GM23338 (cell line): ENCODE measurements around the gene ADAMTS8.

Source experiments
- EZH2 ChIP-seq: fragments of 200-600 bp; sonication (generic); IDR thresholded peaks from one replicate; pipeline ENCODE4 v1.8.0; 2017; ENCODE audit warnings: antibody characterized with exemption, mild to moderate bottlenecking, low read depth; ENCODE audit not compliant: unreplicated experiment
- POLR2AphosphoS5 ChIP-seq: IDR thresholded peaks from 2 replicates; pipeline ENCODE4 v1.6.1; 2016; ENCODE audit warnings: antibody characterized with exemption, low read depth
- TF ChIP-seq, protein P1 (sequence below), 2 experiments: fragments of 200-600 bp in 1 of 2; sonication (generic) in 1 of 2; conservative IDR thresholded peaks; 2 replicates each; pipeline versions ENCODE4 v1.5.1 to v1.6.1; 2016 to 2017; ENCODE audit warnings: antibody characterized with exemption in 2 of 2, low read depth in 2 of 2, mild to moderate bottlenecking in 2 of 2, moderate library complexity in 1 of 2
- TF ChIP-seq, protein P2 (sequence below): IDR thresholded peaks from one replicate; pipeline ENCODE4 v1.6.1; 2018; ENCODE audit warnings: antibody characterized with exemption; ENCODE audit not compliant: unreplicated experiment

DNA sequence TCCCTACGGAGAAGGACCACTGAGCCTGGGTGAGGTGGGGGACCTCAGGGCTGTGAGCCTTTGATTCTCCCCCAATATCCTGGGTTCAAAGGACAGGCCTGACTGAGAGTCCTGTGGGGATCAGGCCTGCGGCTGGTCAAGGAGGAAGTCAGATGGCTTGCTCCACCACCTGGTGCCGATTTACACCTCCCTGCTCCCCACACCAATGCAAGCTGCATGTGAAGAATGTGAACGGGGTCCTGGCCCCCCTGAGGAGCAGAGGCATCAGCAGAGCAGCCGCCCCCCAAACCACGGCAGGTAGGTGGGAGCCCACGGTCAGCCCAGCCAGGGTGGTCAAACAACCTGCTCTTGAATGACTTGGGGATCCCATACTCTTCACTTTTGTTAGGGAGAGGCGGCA is 6.7 kb downstream of the ADAMTS8 start:
- TF ChIP-seq EZH2, result no peak
- TF ChIP-seq, protein P1, sequence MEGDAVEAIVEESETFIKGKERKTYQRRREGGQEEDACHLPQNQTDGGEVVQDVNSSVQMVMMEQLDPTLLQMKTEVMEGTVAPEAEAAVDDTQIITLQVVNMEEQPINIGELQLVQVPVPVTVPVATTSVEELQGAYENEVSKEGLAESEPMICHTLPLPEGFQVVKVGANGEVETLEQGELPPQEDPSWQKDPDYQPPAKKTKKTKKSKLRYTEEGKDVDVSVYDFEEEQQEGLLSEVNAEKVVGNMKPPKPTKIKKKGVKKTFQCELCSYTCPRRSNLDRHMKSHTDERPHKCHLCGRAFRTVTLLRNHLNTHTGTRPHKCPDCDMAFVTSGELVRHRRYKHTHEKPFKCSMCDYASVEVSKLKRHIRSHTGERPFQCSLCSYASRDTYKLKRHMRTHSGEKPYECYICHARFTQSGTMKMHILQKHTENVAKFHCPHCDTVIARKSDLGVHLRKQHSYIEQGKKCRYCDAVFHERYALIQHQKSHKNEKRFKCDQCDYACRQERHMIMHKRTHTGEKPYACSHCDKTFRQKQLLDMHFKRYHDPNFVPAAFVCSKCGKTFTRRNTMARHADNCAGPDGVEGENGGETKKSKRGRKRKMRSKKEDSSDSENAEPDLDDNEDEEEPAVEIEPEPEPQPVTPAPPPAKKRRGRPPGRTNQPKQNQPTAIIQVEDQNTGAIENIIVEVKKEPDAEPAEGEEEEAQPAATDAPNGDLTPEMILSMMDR (conservative IDR thresholded peaks at IDR 0.05; ENCODE audit: low read depth in 2 of 2), result no peak
- TF ChIP-seq POLR2AphosphoS5, result no peak
- TF ChIP-seq, protein P2, sequence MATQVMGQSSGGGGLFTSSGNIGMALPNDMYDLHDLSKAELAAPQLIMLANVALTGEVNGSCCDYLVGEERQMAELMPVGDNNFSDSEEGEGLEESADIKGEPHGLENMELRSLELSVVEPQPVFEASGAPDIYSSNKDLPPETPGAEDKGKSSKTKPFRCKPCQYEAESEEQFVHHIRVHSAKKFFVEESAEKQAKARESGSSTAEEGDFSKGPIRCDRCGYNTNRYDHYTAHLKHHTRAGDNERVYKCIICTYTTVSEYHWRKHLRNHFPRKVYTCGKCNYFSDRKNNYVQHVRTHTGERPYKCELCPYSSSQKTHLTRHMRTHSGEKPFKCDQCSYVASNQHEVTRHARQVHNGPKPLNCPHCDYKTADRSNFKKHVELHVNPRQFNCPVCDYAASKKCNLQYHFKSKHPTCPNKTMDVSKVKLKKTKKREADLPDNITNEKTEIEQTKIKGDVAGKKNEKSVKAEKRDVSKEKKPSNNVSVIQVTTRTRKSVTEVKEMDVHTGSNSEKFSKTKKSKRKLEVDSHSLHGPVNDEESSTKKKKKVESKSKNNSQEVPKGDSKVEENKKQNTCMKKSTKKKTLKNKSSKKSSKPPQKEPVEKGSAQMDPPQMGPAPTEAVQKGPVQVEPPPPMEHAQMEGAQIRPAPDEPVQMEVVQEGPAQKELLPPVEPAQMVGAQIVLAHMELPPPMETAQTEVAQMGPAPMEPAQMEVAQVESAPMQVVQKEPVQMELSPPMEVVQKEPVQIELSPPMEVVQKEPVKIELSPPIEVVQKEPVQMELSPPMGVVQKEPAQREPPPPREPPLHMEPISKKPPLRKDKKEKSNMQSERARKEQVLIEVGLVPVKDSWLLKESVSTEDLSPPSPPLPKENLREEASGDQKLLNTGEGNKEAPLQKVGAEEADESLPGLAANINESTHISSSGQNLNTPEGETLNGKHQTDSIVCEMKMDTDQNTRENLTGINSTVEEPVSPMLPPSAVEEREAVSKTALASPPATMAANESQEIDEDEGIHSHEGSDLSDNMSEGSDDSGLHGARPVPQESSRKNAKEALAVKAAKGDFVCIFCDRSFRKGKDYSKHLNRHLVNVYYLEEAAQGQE, result no peak
